Gastrocnemius medialis (tissue), 4 donors: Measurements from ENCODE around the gene SCN4A. TPM values are rescaled to one million over a fixed set of nuclear protein-coding genes. Genes with fewer than 3 reads are reported as not detected.

Experiments used
- ATAC-seq, 2 donors: fragments of 150-250 bp; one replicate each; pipeline ENCODE4 v1.9.1; 2016
- DNase-seq, 2 donors: peaks; one replicate each; pipeline ENCODE4 v3.0.0-alpha.2; 2019
- H3K27ac ChIP-seq, 4 donors: fragments of 200-600 bp; sonication (generic); 1 replicate in 1 of 4; 2 replicates in 3 of 4; pipeline ENCODE4 v1.5.1; 2016 to 2018; ENCODE audit warnings: mild to moderate bottlenecking in 2 of 4, moderate library complexity in 1 of 4
- H3K27me3 ChIP-seq, 3 donors: fragments of 200-600 bp; sonication (generic) in 2 of 3; 1 replicate in 1 of 3; 2 replicates in 2 of 3; pipeline versions ENCODE4 v1.5.1 to v1.6.0; 2016 to 2019; ENCODE audit warnings: mild to moderate bottlenecking in 1 of 3, moderate library complexity in 1 of 3
- H3K36me3 ChIP-seq, 2 donors: fragments of 200-600 bp; sonication (generic) in 1 of 2; one replicate each; pipeline ENCODE4 v1.5.1; 2017 to 2018
- H3K4me1 ChIP-seq, 2 donors: fragments of 200-600 bp; sonication (generic) in 1 of 2; one replicate each; pipeline ENCODE4 v1.5.1; 2016 to 2017; ENCODE audit warnings: mild to moderate bottlenecking in 2 of 2
- H3K4me3 ChIP-seq, 4 donors: fragments of 200-600 bp; sonication (generic) in 3 of 4; 1 replicate in 1 of 4; 2 replicates in 3 of 4; pipeline ENCODE4 v1.5.1; 2016 to 2019; ENCODE audit warnings: mild to moderate bottlenecking in 2 of 4
- H3K9me3 ChIP-seq, 3 donors: fragments of 200-600 bp; sonication (generic) in 2 of 3; 1 replicate in 1 of 3; 2 replicates in 2 of 3; pipeline ENCODE4 v1.5.1; 2016 to 2019
- CTCF ChIP-seq, 5 experiments: fragments of 450-650 bp in 3 of 5; fragments of 200-600 bp in 2 of 5; sonication (generic) in 2 of 5; IDR thresholded peaks in 4 of 5; conservative IDR thresholded peaks in 1 of 5; 1 replicate in 4 of 5; 2 replicates in 1 of 5; pipeline ENCODE4 v1.5.1; 2016 to 2019; ENCODE audit warnings: antibody characterized with exemption in 5 of 5, mild to moderate bottlenecking in 3 of 5, moderate library complexity in 3 of 5
- POLR2A ChIP-seq, 2 donors: fragments of 450-650 bp; IDR thresholded peaks; one replicate each; pipeline ENCODE4 v1.6.1; 2017; ENCODE audit warnings: antibody characterized with exemption in 2 of 2, mild to moderate bottlenecking in 2 of 2, moderate library complexity in 2 of 2
- in situ Hi-C, 4 donors: fragments of 200-750 bp; cut with MboI; loops; one replicate each; pipeline versions ENCODE4 v1.15.0 to v1.8.0; 2017; ENCODE audit warnings: low sequenced_read_pairs in 4 of 4
- intact Hi-C: fragments of 100-400 bp; cut with DNase I; formaldehyde crosslinking; loops from one replicate; pipeline ENCODE4 v1.15.1; 2023; ENCODE audit warnings: low total_unique reads
- total RNA-seq, 4 donors: library from RNA; depleted of rRNA; stranded (reverse); fragments of >200 nt; gene quantifications; one replicate each; pipeline versions ENCODE4 v1.1.0 to v1.2.3, GENCODE V29; 2016

SCN4A gene
- total RNA-seq, 4 donors from 2014 or later = 45.3 to 107 (median 69.1) TPM

- no peak overlapping the region for H3K27ac ChIP-seq
- peaks cover 0 to 31% of the 10 kb centered on the region in 2 donors for H3K36me3 ChIP-seq
- no peak for DNase-seq
- TF ChIP-seq POLR2A (IDR thresholded peaks at IDR 0.05) = no peak
- TF ChIP-seq CTCF (IDR thresholded peaks at IDR 0.05 in 4 of 5, conservative IDR thresholded peaks at IDR 0.05 in 1 of 5) = no peak
- H3K27me3 ChIP-seq = no peaks in the 10 kb centered on the region
- intact Hi-C loops = no loop called here
- H3K4me3 ChIP-seq = no peak overlapping the region
- in situ Hi-C loops = no loop called here
- H3K4me1 ChIP-seq = no peaks in the 10 kb centered on the region
- H3K9me3 ChIP-seq = no peaks in the 10 kb centered on the region
- ATAC-seq = no peak
Measured at GRCh38 chr17:63937319-63937718, 35.4 kb downstream of the SCN4A start.

- TF ChIP-seq CTCF (IDR thresholded peaks at IDR 0.05 in 4 of 5, conservative IDR thresholded peaks at IDR 0.05 in 1 of 5) (no peak), POLR2A (IDR thresholded peaks at IDR 0.05) (no peak)
- intact Hi-C loops (no loop called here), in situ Hi-C loops (no loop called here)
- no peak for DNase-seq
- Histone ChIP-seq H3K4me3 (no peak overlapping the region), H3K4me1 (peaks cover 13 to 21% of the 10 kb centered on the region in 2 donors), H3K27ac (no peak overlapping the region), H3K27me3 (no peaks in the 10 kb centered on the region), H3K36me3 (peaks cover 0 to 2% of the 10 kb centered on the region in 2 donors), H3K9me3 (no peaks in the 10 kb centered on the region)
- peak in 1 of 2 donors; percentile 2 for ATAC-seq
Measured at GRCh38 chr17:63934183-63935112, 38.3 kb downstream of the SCN4A start.

GRCh38 chr17:63933598-63933997 lies 39.1 kb downstream of the SCN4A start:
- DNase-seq = no peak
- intact Hi-C loops = no loop called here

GRCh38 chr17:63932721-63933120 lies 40.0 kb downstream of the SCN4A start:
- in situ Hi-C loops = no loop called here
- no peak overlapping the region for H3K4me3 ChIP-seq
- H3K4me1 ChIP-seq = peaks cover 13 to 21% of the 10 kb centered on the region in 2 donors
- no peak for DNase-seq
- intact Hi-C loops = no loop called here
- H3K9me3 ChIP-seq = no peaks in the 10 kb centered on the region
- H3K36me3 ChIP-seq = no peaks in the 10 kb centered on the region
- ATAC-seq = no peak
- H3K27me3 ChIP-seq = no peaks in the 10 kb centered on the region
- H3K27ac ChIP-seq = peak overlapping the region in 2 of 4 donors; percentile 26 to 65
- TF ChIP-seq CTCF (IDR thresholded peaks at IDR 0.05 in 4 of 5, conservative IDR thresholded peaks at IDR 0.05 in 1 of 5) (no peak), POLR2A (IDR thresholded peaks at IDR 0.05) (no peak)

More at GRCh38 chr17:63933598-63933997, 39.1 kb downstream of the SCN4A start:
- H3K36me3 ChIP-seq = no peaks in the 10 kb centered on the region
- H3K4me1 ChIP-seq = peaks cover 13 to 21% of the 10 kb centered on the region in 2 donors
- no peaks in the 10 kb centered on the region for H3K27me3 ChIP-seq
- no peak for ATAC-seq
- in situ Hi-C loops = no loop called here
- no peaks in the 10 kb centered on the region for H3K9me3 ChIP-seq
- no peak overlapping the region for H3K27ac ChIP-seq
- TF ChIP-seq POLR2A (IDR thresholded peaks at IDR 0.05) (no peak), CTCF (IDR thresholded peaks at IDR 0.05 in 4 of 5, conservative IDR thresholded peaks at IDR 0.05 in 1 of 5) (no peak)
- H3K4me3 ChIP-seq = no peak overlapping the region
